ENCODE measurements around the gene NNAT. TPM values are rescaled to one million over a fixed set of nuclear protein-coding genes. Genes with fewer than 3 reads are reported as not detected.
"Not testable (repeated sequence)": the region's sequence is repeated elsewhere in the genome, so short reads cannot be mapped to it uniquely, and the experiment has no call there.

NNAT gene
- 27.3 TPM for total RNA-seq
- long read RNA-seq, partial matches to known transcripts: 0 of 12 reads
- long read RNA-seq, other reads (novel, unspliced or antisense): 8 of 12 reads

- DNase-seq (ENCODE audit: low spot score): peak; percentile 84
Measured at GRCh38 chr20:37521061-37521771, at the start of gene NNAT. NNAT (plus strand) TSS chr20:37521250; CDS start chr20:37521332, 82 bp downstream.

GRCh38 chr20:37471741-37472235, 49.3 kb upstream of the NNAT start:
- DNase-seq (ENCODE audit: low spot score): no peak

- not testable (repeated sequence) for DNase-seq (ENCODE audit: low spot score)
Measured at GRCh38 chr20:37472435-37472834, 48.6 kb upstream of the NNAT start.

- no peak for DNase-seq (ENCODE audit: low spot score)
Measured at GRCh38 chr20:37473249-37474000, 47.6 kb upstream of the NNAT start.

- no peak for DNase-seq (ENCODE audit: low spot score)
Measured at GRCh38 chr20:37474386-37474785, 46.7 kb upstream of the NNAT start.

- no peak for DNase-seq (ENCODE audit: low spot score)
Measured at GRCh38 chr20:37475252-37475651, 45.8 kb upstream of the NNAT start.

- no peak for DNase-seq (ENCODE audit: low spot score)
Measured at GRCh38 chr20:37477041-37477440, 44.0 kb upstream of the NNAT start.

- no peak for DNase-seq (ENCODE audit: low spot score)
Measured at GRCh38 chr20:37479266-37479665, 41.8 kb upstream of the NNAT start.

GRCh38 chr20:37479925-37480691, 40.9 kb upstream of the NNAT start:
- DNase-seq (ENCODE audit: low spot score): no peak

- no peak for DNase-seq (ENCODE audit: low spot score)
Measured at GRCh38 chr20:37480919-37481318, 40.1 kb upstream of the NNAT start.

GRCh38 chr20:37481610-37482009, 39.4 kb upstream of the NNAT start:
- no peak for DNase-seq (ENCODE audit: low spot score)

- peak; percentile 5 for DNase-seq (ENCODE audit: low spot score)
Measured at GRCh38 chr20:37484331-37484730, 36.7 kb upstream of the NNAT start.

- peak; percentile 20 for DNase-seq (ENCODE audit: low spot score)
Measured at GRCh38 chr20:37486209-37486608, 34.8 kb upstream of the NNAT start.

- peak; percentile 49 for DNase-seq (ENCODE audit: low spot score)
Measured at GRCh38 chr20:37490663-37491350, 30.2 kb upstream of the NNAT start.

- DNase-seq (ENCODE audit: low spot score): peak; percentile 65
Measured at GRCh38 chr20:37492096-37492625, 28.9 kb upstream of the NNAT start.

GRCh38 chr20:37492945-37493344, 28.1 kb upstream of the NNAT start:
- DNase-seq (ENCODE audit: low spot score): no peak

- peak; percentile 60 for DNase-seq (ENCODE audit: low spot score)
Measured at GRCh38 chr20:37494301-37494700, 26.7 kb upstream of the NNAT start.

- peak; percentile 47 for DNase-seq (ENCODE audit: low spot score)
Measured at GRCh38 chr20:37494796-37495195, 26.3 kb upstream of the NNAT start.

- DNase-seq (ENCODE audit: low spot score): no peak
Measured at GRCh38 chr20:37498066-37498665, 22.9 kb upstream of the NNAT start.

GRCh38 chr20:37500311-37500710, 20.7 kb upstream of the NNAT start:
- peak; percentile 49 for DNase-seq (ENCODE audit: low spot score)
